ENCODE measurements around the gene BRD1. TPM values are rescaled to one million over a fixed set of nuclear protein-coding genes. Genes with fewer than 3 reads are reported as not detected.

Gene BRD1
- total RNA-seq, 2 experiments from 2014 or later, result 29.1 to 31.2 TPM

DNA sequence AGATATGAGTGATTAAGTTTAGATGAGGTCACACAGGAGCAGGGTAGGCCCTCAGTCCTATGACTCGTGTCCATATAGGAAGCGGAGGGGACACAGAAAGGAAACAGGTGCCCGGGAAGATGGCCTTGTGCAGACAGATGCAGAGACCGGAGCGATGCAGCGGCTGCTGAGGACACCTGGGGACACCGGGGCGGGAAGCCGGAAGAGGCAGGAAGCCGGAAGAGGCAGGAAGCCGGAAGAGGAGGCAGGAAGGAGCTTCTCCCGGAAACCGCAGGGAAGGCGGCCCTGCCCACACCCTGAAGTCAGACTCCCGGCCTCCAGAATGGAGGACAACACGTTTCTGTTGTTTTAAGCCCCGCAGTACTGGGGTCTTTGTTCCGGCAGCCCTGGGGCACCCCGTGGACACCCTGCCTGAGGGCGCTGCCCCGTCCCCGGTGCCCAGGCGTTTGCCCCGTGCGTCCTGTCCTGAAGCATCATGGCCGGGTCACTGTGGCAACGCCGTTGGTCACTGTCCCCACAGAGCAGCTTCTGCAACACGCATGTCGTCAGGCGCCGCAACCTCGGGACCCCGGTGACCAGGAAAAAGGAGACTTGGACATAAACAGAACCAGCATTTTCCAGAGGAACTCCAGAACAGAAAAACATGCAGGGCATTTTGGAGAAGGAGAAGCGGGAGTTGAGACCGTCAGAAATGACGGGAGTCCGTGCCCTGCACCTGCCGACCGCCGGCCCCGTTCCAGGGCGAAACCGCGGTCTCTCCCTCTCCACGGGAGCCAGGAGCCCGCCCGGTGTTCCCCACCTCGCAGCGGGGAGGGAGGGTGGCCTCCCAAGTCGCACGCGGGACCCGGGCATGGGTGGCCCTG is 103.4 kb downstream of the BRD1 start:
- ChIA-PET CTCF (interaction anchor here (1.4 kb wide), 1 partner anchor 38 kb away, joined by 4 read pairs; no protein-coding TSS in a partner anchor), POLR2A (interaction anchor here (0.6 kb wide), 1 partner anchor 612 kb away, joined by 3 read pairs; no protein-coding TSS in a partner anchor)

DNA sequence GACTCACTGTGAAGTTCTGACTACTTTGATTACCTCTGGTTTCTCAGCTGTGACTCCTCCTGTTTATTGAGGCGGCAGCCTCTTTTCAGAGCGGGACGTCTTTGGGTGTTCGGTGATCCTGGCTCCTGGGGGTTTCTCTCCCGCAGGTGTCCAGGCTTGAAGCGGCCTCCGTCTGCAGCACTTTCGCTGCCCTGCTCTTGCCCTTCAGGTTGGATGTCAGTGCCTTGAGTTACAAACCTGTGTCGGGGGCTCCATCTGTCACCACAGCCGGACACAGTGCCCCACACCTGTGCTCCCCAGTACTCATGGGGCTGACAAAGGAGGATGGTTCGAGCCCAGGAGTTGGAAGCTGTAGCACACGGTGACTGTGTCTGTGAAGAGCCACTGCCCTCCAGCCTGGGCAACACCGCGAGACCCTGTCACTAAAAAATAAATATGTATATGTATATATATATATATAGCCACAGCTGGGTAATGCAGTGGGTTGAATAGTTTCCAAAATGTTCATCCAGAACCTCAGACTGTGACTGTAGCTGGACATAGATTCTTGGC is 104.1 kb downstream of the BRD1 start:
- ChIA-PET POLR2A (interaction anchor here (0.6 kb wide), 1 partner anchor 226 kb away, joined by 9 read pairs; no protein-coding TSS in a partner anchor), CTCF (no interaction called here)

Other genes starting within 250 kb of the BRD1 start
- 10 to 100 TPM; 25.0 to 25.6 TPM for gene ZBED4, start 26.0 kb upstream of the BRD1 start, total RNA-seq
- 10 to 100 TPM; 19.2 to 21.2 TPM for gene ALG12, start 90.6 kb upstream of the BRD1 start, total RNA-seq
- gene CRELD2, start 90.8 kb upstream of the BRD1 start, total RNA-seq, result 10 to 100 TPM; 44.8 to 48.4 TPM
- 100 to 1,000 TPM; 198 to 203 TPM for gene PIM3, start 132.9 kb upstream of the BRD1 start, total RNA-seq
- under 1 TPM in 1 of 2 experiments, not detected in 1; 0.13 TPM for gene IL17REL, start 184.9 kb upstream of the BRD1 start, total RNA-seq
- gene TTLL8, start 230.4 kb upstream of the BRD1 start, total RNA-seq, result not detected

Measured in activated CD8-positive, alpha-beta memory T cell treated with anti-CD3 and anti-CD28 coated beads for 36 hours (primary cell).